Epithelial cell of proximal tubule (primary cell): Measurements from ENCODE around the gene CDH9. TPM values are rescaled to one million over a fixed set of nuclear protein-coding genes. Genes with fewer than 3 reads are reported as not detected.

ENCODE experiments used
- DNase-seq: peaks from one replicate; pipeline ENCODE4 v3.0.0-alpha.2; 2011; ENCODE audit warnings: low read depth
- H3K4me3 ChIP-seq: 2 replicates; pipeline ENCODE4 v1.5.1; 2011; ENCODE audit warnings: low read depth, mild to moderate bottlenecking, low read length
- CTCF ChIP-seq: conservative IDR thresholded peaks from 2 replicates; pipeline ENCODE4 v1.5.1; 2012; ENCODE audit warnings: low read depth, mild to moderate bottlenecking, low read length
- total RNA-seq: library from RNA; depleted of rRNA; stranded (reverse); fragments of >200 nt; gene quantifications from 2 replicates; pipeline ENCODE4 v1.2.3, GENCODE V29; 2015

The CDH9 gene
- total RNA-seq, 1 donor from 2014 or later = not detected

- H3K4me3 ChIP-seq = no peak overlapping the region
- no peak for DNase-seq
- TF ChIP-seq CTCF = no peak
These were observed 116.9 kb downstream of the CDH9 start for GRCh38 chr5:26921439-26921838.

- no peak for TF ChIP-seq CTCF
- no peak for DNase-seq
- H3K4me3 ChIP-seq = no peak overlapping the region
These were observed 134.9 kb downstream of the CDH9 start for GRCh38 chr5:26903469-26903868.

GRCh38 chr5:26894719-26895263 is 143.6 kb downstream of the CDH9 start:
- TF ChIP-seq CTCF = no peak
- no peak overlapping the region for H3K4me3 ChIP-seq
- DNase-seq = no peak

GRCh38 chr5:26893078-26893477 is 145.3 kb downstream of the CDH9 start:
- TF ChIP-seq CTCF = no peak
- DNase-seq = no peak
- no peak overlapping the region for H3K4me3 ChIP-seq

- TF ChIP-seq CTCF = no peak
- H3K4me3 ChIP-seq = no peak overlapping the region
- DNase-seq = no peak
These were observed 148.6 kb downstream of the CDH9 start for GRCh38 chr5:26889815-26890214.

GRCh38 chr5:26884481-26884880 is 153.9 kb downstream of the CDH9 start:
- no peak for TF ChIP-seq CTCF
- no peak for DNase-seq

GRCh38 chr5:26883375-26883774 is 155.0 kb downstream of the CDH9 start:
- no peak for DNase-seq
- TF ChIP-seq CTCF = no peak
- H3K4me3 ChIP-seq = no peak overlapping the region

More at GRCh38 chr5:26884481-26884880, 153.9 kb downstream of the CDH9 start:
- H3K4me3 ChIP-seq = no peak overlapping the region
